Measurements from ENCODE around the gene GGN. TPM values are rescaled to one million over a fixed set of nuclear protein-coding genes. Genes with fewer than 3 reads are reported as not detected.

Gene GGN
- total RNA-seq, 2 experiments from 2014 or later: not detected

- peaks cover 9% of the 10 kb centered on the region for H3K4me1 Mint-ChIP-seq (ENCODE audit: low read depth)
- H3K27me3 Mint-ChIP-seq: peaks cover 3% of the 10 kb centered on the region
- intact Hi-C loops (cut with micrococcal nuclease): loop anchor here (10.0 kb wide), 1 partner anchor 232 kb away; no protein-coding TSS in a partner anchor
- peak; percentile 99 for TF ChIP-seq CTCF (IDR thresholded peaks at IDR 0.05)
- POLR2A ChIA-PET: interaction anchor here (1.0 to 3.3 kb wide), 5 partner anchors 8 to 497 kb away, joined by 3 to 11 read pairs (median 3); partner anchors contain the start of genes NFKBIB and SPINT2
- ATAC-seq: peak; percentile 99
- H3K27ac Mint-ChIP-seq: peak within 1 kb of the TSS; percentile 88
- CTCF ChIA-PET: interaction anchor here (0.6 to 4.4 kb wide), 60 partner anchors 9 to 671 kb away, joined by 3 to 37 read pairs (median 4); partner anchors contain the start of genes ACTN4, CATSPERG, EIF3K and GGN
- no peaks in the 10 kb centered on the region for H3K9me3 Mint-ChIP-seq
- no peak for DNase-seq
- peak within 1 kb of the TSS; percentile 83 for H3K4me3 Mint-ChIP-seq
- H3K36me3 Mint-ChIP-seq (ENCODE audit: low read depth): peaks cover 5% of the 10 kb centered on the region
Measured at GRCh38 chr19:38402967-38403674, 15.3 kb upstream of the GGN start, which contains the start of gene FAM98C. Gene FAM98C, plus strand, starts transcription at chr19:38403093. Its CDS starts 61 bp downstream, at chr19:38403154.

GRCh38 chr19:38402623-38402966 lies 14.8 kb upstream of the GGN start:
- DNase-seq: peak; percentile 95
- intact Hi-C loops (cut with micrococcal nuclease): loop anchor here (10.0 kb wide), 1 partner anchor 232 kb away; no protein-coding TSS in a partner anchor
- Mint-ChIP-seq H3K27ac (peak overlapping the region; percentile 85), H3K36me3 (ENCODE audit: low read depth) (peaks cover 3% of the 10 kb centered on the region), H3K27me3 (peaks cover 3% of the 10 kb centered on the region), H3K4me1 (ENCODE audit: low read depth) (peaks cover 9% of the 10 kb centered on the region), H3K4me3 (peak overlapping the region; percentile 83), H3K9me3 (no peaks in the 10 kb centered on the region)
- POLR2A ChIA-PET: interaction anchor here (1.0 to 1.3 kb wide), 4 partner anchors 24 to 497 kb away, joined by 3 to 4 read pairs (median 3); partner anchors contain the start of genes NFKBIB and SPINT2
- ATAC-seq: no peak
- TF ChIP-seq CTCF (IDR thresholded peaks at IDR 0.05): no peak
- CTCF ChIA-PET: interaction anchor here (0.6 to 4.4 kb wide), 58 partner anchors 9 to 672 kb away, joined by 3 to 37 read pairs (median 4); partner anchors contain the start of genes ACTN4, CATSPERG, EIF3K and GGN

GRCh38 chr19:38401148-38401547 lies 13.3 kb upstream of the GGN start:
- no peak for ATAC-seq
- no peak overlapping the region for H3K4me3 Mint-ChIP-seq
- no peak overlapping the region for H3K27ac Mint-ChIP-seq
- DNase-seq: no peak
- intact Hi-C loops (cut with micrococcal nuclease): loop anchor here (10.0 kb wide), 1 partner anchor 234 kb away; no protein-coding TSS in a partner anchor
- H3K36me3 Mint-ChIP-seq (ENCODE audit: low read depth): peaks cover 8% of the 10 kb centered on the region
- peaks cover 3% of the 10 kb centered on the region for H3K27me3 Mint-ChIP-seq
- H3K9me3 Mint-ChIP-seq: no peaks in the 10 kb centered on the region
- ChIA-PET POLR2A (no interaction called here), CTCF (interaction anchor here (1.2 kb wide), 1 partner anchor 259 kb away, joined by 3 read pairs; no protein-coding TSS in a partner anchor)
- no peak for TF ChIP-seq CTCF (IDR thresholded peaks at IDR 0.05)
- H3K4me1 Mint-ChIP-seq (ENCODE audit: low read depth): peaks cover 15% of the 10 kb centered on the region

- intact Hi-C loops (cut with micrococcal nuclease): loop anchor here (10.0 kb wide), 1 partner anchor 234 kb away; no protein-coding TSS in a partner anchor
- Mint-ChIP-seq H3K27ac (no peak overlapping the region), H3K36me3 (ENCODE audit: low read depth) (peaks cover 7% of the 10 kb centered on the region), H3K4me1 (ENCODE audit: low read depth) (peaks cover 15% of the 10 kb centered on the region), H3K9me3 (no peaks in the 10 kb centered on the region), H3K4me3 (no peak overlapping the region), H3K27me3 (peaks cover 3% of the 10 kb centered on the region)
- ChIA-PET POLR2A (interaction anchor here (1.8 kb wide), 1 partner anchor 12 kb away, joined by 5 read pairs; the partner anchor contains the start of genes GGN and SPRED3), CTCF (no interaction called here)
- DNase-seq (no peak), ATAC-seq (no peak)
- no peak for TF ChIP-seq CTCF (IDR thresholded peaks at IDR 0.05)
Measured at GRCh38 chr19:38400361-38400760, 12.5 kb upstream of the GGN start.
